ENCODE data around the gene TENM4.

DNA sequence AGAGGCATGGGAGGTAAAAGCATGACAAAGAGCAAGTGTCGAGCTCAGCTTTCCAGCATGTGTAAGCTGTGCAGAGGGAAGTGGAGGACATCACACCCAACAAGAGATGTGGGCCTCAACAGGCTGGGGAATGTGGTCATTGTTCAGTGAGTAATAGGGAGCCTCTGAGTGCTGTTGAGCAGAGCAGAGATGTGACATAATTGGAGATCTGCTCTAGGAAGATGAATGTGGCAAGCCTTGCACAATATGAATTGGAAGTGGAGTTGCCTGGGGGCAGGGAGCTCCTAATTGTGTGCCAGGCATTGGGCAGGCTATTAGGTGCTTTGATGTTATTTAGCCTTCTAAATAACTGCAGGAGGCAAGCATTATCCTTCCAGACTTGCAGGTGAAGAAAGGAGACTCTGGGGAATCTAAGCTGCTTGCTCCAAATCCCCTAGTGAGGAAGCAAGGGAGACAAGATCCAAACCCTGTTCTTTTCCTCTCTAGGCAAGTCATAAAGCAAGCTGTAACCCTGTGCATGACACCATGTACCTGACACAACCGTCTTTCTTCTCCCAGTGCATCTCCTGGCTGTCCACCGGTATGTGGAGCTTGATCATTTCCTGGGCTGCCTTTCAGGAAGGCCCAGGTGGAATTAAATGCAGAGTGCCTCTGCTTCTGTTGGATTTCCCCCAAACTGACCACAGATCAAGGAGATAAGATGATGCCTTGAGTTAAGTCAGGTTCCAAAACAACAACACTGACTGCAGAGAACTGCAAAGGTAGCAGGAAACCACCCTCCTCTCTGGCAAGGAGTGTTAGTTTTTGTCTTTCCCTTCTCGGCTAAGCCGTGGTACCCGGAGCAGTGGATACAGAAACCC, 221.4 kb downstream of the TENM4 start:
- TF ChIP-seq POLR2A (IDR thresholded peaks at IDR 0.05): no peak
- TF ChIP-seq, protein P1, sequence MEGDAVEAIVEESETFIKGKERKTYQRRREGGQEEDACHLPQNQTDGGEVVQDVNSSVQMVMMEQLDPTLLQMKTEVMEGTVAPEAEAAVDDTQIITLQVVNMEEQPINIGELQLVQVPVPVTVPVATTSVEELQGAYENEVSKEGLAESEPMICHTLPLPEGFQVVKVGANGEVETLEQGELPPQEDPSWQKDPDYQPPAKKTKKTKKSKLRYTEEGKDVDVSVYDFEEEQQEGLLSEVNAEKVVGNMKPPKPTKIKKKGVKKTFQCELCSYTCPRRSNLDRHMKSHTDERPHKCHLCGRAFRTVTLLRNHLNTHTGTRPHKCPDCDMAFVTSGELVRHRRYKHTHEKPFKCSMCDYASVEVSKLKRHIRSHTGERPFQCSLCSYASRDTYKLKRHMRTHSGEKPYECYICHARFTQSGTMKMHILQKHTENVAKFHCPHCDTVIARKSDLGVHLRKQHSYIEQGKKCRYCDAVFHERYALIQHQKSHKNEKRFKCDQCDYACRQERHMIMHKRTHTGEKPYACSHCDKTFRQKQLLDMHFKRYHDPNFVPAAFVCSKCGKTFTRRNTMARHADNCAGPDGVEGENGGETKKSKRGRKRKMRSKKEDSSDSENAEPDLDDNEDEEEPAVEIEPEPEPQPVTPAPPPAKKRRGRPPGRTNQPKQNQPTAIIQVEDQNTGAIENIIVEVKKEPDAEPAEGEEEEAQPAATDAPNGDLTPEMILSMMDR (IDR thresholded peaks at IDR 0.05): no peak
